Pulmonary artery endothelial cell (primary cell): ENCODE data around the gene ST13. TPM values are rescaled to one million over a fixed set of nuclear protein-coding genes. Genes with fewer than 3 reads are reported as not detected.
"Not testable (repeated sequence)": the region's sequence is repeated elsewhere in the genome, so short reads cannot be mapped to it uniquely, and the experiment has no call there.

ENCODE experiments used
- DNase-seq: peaks from one replicate; pipeline ENCODE4 v3.0.0-alpha.2; 2011; ENCODE audit warnings: low read depth, low spot score
- total RNA-seq: library from RNA; depleted of rRNA; stranded (reverse); fragments of >200 nt; gene quantifications from 2 replicates; pipeline ENCODE4 v1.2.3, GENCODE V29; 2014

The ST13 gene
- total RNA-seq = 221 and 287 TPM in 2 replicates

GRCh38 chr22:40856513-40857308 lies at the start of gene ST13, which contains the start of gene XPNPEP3:
ST13 (minus strand) TSS chr22:40856639; CDS start chr22:40856540, 99 bp downstream.
XPNPEP3 (plus strand) TSS chr22:40857148; CDS start chr22:40857182, 34 bp downstream.
- DNase-seq = peak; percentile 87

- DNase-seq = no peak
Observed at GRCh38 chr22:40904101-40904500, 47.7 kb upstream of the ST13 start.

DNA sequence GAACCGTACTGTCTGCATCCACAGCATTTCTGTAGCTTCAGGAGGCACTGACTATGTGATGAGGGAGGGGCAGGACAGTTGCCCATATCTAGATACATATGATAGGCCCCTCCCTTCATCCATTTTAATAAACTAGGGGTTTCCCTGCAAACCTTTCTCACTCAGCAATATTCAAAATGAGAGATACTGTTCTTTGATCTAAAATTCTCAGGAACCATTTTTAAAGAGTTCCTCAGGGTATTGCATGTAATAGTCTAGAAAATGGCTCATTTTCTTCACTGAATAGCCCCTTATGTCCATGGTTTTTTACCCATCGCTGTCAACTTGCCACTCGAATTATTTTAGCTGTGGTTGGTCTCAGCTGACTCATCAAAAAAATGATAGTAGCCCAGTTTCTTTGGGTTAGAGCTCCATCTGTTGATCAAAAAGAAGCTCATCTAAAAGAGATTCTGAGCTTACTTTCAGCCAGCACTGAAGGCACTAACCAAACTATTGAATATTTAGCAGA lies 42.5 kb upstream of the ST13 start:
- DNase-seq = peak; percentile 4

DNA sequence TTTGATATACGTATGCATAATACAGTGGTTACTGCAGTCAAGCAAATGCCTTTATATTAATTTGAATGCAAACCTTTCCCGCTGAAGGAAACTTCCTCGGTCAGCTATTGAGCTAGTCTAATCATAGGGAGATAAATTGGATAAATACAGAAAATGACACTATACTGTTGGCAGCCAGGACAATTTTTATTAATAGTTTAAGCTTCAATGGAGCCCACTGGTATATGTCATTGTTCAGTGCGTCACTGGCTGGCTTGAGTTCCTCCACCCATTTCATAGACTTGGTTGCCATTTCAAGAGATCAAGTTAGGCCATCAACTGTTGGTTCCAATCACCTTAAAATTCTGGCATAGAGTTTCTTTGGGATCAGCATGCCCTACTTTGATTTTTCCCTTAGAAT lies 38.0 kb upstream of the ST13 start:
- DNase-seq = no peak

- DNase-seq = no peak
Observed at GRCh38 chr22:40890881-40891280, 34.4 kb upstream of the ST13 start.

DNA sequence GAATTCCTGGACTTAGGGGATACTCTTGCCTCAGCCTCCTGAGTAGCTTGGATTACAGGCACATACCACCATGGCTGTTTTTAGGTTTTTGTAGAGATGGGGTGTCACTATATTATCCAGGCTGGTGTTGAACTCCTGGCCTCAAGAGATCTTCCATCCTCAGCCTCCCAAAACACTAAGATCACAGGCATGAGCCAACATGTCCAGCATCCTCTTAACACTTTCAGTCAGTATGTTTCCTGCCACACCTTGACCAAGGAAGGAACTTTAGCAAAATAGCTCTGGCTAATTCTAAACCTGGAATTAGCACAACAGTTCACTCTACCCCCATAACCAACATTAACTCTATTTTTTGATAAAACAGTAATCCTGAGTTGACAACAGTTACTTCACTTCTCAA lies 32.7 kb upstream of the ST13 start:
- DNase-seq = no peak

- DNase-seq = no peak
Observed at GRCh38 chr22:40878922-40879321, 22.5 kb upstream of the ST13 start.

- DNase-seq = no peak
Observed at GRCh38 chr22:40877488-40877887, 21.0 kb upstream of the ST13 start.

- DNase-seq = no peak
Observed at GRCh38 chr22:40876907-40877306, 20.5 kb upstream of the ST13 start.

DNA sequence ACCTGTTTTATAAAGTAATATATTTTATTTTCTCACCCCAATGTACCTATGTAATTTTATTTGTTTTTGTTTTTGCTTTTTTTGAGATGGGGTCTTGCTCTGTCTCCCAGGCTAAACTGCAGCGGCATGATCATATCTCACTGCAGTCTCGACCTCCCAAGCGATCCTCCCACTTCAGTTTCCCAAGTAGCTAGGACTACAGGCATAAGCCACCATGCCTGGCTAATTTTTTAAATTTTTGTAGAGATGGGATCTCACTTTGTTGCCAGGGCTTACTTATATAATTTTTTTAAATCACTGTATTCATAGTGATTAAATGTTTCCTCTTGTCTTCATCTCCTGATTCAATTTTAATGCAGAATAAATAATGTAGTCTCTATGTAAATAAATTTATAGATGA lies 18.7 kb upstream of the ST13 start:
- no peak for DNase-seq

- no peak for DNase-seq
Observed at GRCh38 chr22:40874016-40874415, 17.6 kb upstream of the ST13 start.

DNA sequence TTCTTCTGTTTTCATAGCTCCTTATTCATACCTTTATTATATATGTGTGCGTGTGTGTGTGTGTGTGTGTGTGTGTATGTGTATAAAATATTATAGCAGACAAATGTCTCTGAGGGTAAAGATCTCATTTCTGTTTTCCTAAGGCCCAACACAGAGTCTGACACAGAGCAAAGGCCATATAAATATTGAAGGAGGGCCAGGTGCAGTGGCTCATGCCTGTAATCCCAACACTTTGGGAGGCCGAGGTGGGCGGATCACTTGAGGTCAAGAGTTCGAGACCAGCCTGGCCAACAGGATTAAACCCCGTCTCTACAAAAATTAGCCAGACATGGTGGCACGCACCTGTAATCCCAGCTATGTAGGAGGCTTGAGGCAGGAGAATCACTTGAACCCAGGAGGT lies 11.9 kb upstream of the ST13 start:
- DNase-seq = not testable (repeated sequence)

GRCh38 chr22:40867109-40867508 lies 10.7 kb upstream of the ST13 start:
- no peak for DNase-seq

- DNase-seq = no peak
Observed at GRCh38 chr22:40862537-40862936, 6.1 kb upstream of the ST13 start.

DNA sequence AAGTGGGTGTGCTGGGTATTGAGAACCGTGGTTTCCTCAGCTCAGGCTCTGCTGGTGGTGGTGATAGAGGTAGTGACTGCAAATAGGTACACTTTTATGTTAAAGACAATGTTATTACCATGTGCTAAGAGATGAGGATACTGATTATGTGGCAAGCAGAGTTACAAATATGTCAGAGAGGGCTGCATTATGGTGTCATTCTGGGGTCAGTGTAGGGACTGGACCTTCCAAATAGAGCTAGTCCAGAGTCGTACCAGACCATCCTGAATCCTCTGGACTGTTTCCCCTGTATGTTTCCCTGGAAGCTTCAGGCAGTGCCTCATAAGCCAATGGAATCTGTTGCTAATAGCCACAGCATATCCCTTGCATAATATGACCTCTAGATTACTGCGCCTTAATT lies 5.6 kb upstream of the ST13 start, which contains the start of gene DNAJB7:
Gene DNAJB7, minus strand, starts transcription at position 101 of the 400 bp plus-strand sequence. CDS start 119 bp downstream, outside the sequence.
- no peak for DNase-seq

GRCh38 chr22:40857309-40857855 lies 943 bp upstream of the ST13 start:
- DNase-seq = no peak

- no peak for DNase-seq
Observed at GRCh38 chr22:40855979-40856512, 393 bp downstream of the ST13 start.

- no peak for DNase-seq
Observed at GRCh38 chr22:40855071-40855978, 1.1 kb downstream of the ST13 start.

DNA sequence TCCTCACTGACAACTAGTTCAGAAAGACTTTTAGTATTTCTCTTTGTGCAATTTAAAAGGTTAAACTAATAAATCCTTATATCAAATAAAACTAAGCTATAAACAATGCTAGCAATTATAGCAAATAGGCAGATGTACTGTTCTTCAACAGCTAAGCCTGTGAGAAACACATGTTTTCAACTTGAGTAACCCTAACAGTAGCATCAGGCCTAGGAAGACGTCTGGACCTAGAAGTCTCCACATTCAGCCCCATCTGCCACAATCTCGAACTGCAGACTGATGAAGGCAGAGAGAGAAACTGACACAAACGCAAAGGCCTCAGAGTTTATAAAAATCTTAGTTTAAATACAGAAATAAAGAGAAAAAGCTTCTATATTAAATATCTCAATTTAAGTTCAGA lies 2.5 kb downstream of the ST13 start:
- DNase-seq = no peak

DNA sequence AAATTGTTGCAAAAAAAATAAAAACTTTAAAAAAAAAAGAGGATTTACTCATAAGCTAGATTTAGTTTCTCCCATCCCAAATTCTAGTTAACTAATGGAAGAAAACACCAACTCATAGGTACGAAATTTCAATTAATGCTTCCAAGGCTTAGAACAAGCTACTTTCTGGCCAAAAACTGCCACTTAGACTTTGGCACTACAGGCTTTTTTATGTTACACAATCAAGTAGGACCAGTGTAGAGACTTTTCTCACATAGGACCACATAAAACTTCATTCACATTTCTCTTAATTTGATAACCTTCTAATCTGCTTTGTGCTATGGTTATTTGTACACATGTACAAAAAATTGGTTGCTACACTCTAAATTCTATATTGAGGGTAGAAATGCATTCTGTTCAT lies 3.1 kb downstream of the ST13 start:
- no peak for DNase-seq

DNA sequence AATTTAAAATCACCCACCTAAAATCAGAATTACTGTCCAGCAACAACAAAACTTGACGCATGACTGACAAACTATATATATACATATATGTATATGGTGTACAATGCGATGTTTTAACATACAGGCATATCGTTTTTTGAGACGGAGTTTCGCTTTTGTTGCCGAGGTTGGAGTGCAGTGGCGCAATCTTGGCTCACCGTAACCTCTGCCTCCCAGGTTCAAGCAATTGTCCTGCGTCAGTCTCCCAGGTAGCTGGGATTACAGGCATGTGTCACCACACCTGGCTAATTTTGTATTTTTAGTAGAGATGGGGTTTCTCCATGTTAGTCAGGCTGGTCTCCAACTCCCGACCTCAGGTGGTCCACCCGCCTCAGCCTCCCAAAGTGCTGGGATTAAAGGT lies 10.6 kb downstream of the ST13 start:
- DNase-seq = not testable (repeated sequence)
